HUES48 (cell line): ENCODE measurements around the gene KIF25.

Source experiments
- H3K27ac ChIP-seq: one replicate; pipeline ENCODE4 v1.7.0; 2013; ENCODE audit warnings: low read depth, low read length, inconsistent platforms
- H3K27me3 ChIP-seq: 2 replicates; pipeline ENCODE4 v1.6.1; 2013; ENCODE audit warnings: mild to moderate bottlenecking, low read length; ENCODE audit not compliant: control insufficient read depth, insufficient read depth
- H3K36me3 ChIP-seq: 2 replicates; pipeline ENCODE4 v1.6.1; 2013; ENCODE audit warnings: low read length; ENCODE audit not compliant: control insufficient read depth, insufficient read depth
- H3K4me1 ChIP-seq: 2 replicates; pipeline ENCODE4 v1.6.1; 2013; ENCODE audit warnings: mild to moderate bottlenecking, low read length; ENCODE audit not compliant: control insufficient read depth, insufficient read depth
- H3K4me3 ChIP-seq: 2 replicates; pipeline ENCODE4 v1.5.1; 2013; ENCODE audit warnings: mild to moderate bottlenecking, low read depth, low read length
- H3K9ac ChIP-seq: 2 replicates; pipeline ENCODE4 v1.6.1; 2013; ENCODE audit warnings: mild to moderate bottlenecking, low read depth, low read length, moderate library complexity
- H3K9me3 ChIP-seq: 2 replicates; pipeline ENCODE4 v1.6.1; 2013; ENCODE audit warnings: low read length; ENCODE audit not compliant: control insufficient read depth, insufficient read depth

Gene KIF25

DNA sequence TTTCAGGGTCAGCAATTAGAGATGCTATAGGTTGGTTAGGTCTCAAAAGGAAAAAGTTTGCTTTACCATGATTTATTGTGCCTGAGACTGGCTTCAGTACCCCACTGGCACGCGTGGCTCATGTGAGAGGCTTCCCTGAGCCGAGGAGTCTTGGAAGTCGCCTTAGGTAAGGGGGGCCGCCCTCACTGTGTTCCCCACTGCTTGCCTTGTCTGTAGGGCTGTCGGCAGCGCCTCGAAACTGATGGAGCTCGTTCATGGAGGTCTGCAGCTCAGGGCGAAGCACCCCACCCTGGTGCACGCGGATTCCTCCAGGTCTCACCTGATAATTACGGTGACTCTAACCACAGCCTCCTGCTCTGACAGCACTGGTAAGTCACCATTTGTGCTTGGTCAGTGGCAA lies 42.4 kb downstream of the KIF25 start:
- H3K27ac ChIP-seq: no peak overlapping the region
- H3K9ac ChIP-seq: no peak overlapping the region
- no peaks in the 10 kb centered on the region for H3K36me3 ChIP-seq
- peaks cover 25% of the 10 kb centered on the region for H3K9me3 ChIP-seq
- peaks cover 9% of the 10 kb centered on the region; the same call in 1 of the 2 replicates for H3K4me1 ChIP-seq
- peaks cover 7% of the 10 kb centered on the region; the same call in 1 of the 2 replicates for H3K27me3 ChIP-seq
- no peak overlapping the region for H3K4me3 ChIP-seq

DNA sequence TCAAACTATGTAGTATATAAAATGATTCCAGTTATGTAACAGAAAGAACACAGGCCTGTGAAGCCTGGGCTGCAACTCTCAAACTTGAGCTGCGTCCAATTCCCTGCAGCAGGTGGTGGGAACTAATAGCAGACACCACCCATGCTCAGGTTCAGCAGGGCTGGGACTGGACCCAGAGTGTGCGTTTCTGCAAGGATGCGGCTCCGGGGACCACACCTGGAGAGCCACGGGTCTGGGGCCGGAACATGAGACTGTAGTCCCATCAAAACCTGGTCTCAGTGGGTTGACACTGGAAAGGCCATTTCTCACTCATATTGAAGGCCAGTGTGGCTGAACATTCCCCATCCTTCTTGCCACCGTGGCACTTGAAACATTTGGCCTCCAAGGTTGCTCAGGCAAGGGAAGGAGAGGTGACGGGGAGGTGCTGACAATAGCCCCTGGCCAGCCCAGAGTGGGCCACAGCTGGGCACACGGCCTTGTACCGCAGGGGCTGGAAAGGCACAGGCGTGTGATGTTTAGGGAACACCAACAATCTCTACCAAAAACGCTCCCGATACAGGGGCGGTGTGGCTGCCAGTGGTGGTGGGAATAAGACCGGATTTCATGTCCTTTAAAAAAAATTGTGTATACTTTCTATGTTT lies 43.5 kb downstream of the KIF25 start:
- no peaks in the 10 kb centered on the region for H3K36me3 ChIP-seq
- peaks cover 3% of the 10 kb centered on the region; the same call in 1 of the 2 replicates for H3K4me1 ChIP-seq
- no peak overlapping the region for H3K4me3 ChIP-seq
- H3K27ac ChIP-seq: no peak overlapping the region
- H3K27me3 ChIP-seq: peaks cover 1% of the 10 kb centered on the region; the same call in 1 of the 2 replicates
- H3K9ac ChIP-seq: no peak overlapping the region
- peaks cover 25% of the 10 kb centered on the region for H3K9me3 ChIP-seq

DNA sequence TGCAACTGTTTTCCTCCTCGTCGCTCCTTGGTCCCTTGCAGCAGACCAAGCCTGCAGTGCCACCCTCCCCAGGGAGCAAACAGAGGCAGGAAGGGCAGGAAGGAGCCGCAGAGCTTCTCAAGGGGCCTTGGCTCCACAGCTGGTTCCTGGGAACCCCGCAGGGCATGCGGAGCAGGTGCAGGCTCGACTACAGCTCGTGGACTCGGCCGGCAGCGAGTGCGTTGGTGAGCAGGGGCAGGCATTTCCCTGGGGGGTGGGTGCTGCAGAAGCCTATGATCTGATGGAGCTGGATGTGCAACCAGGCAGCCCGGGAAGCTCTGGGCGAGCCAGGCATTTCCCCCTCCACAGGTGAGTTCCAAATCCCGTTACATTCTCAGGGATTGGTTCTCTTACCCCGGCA lies 44.5 kb downstream of the KIF25 start:
- H3K27me3 ChIP-seq: no peaks in the 10 kb centered on the region
- no peak overlapping the region for H3K27ac ChIP-seq
- H3K4me1 ChIP-seq: no peaks in the 10 kb centered on the region
- peaks cover 25% of the 10 kb centered on the region for H3K9me3 ChIP-seq
- no peak overlapping the region for H3K4me3 ChIP-seq
- H3K36me3 ChIP-seq: no peaks in the 10 kb centered on the region
- no peak overlapping the region for H3K9ac ChIP-seq

DNA sequence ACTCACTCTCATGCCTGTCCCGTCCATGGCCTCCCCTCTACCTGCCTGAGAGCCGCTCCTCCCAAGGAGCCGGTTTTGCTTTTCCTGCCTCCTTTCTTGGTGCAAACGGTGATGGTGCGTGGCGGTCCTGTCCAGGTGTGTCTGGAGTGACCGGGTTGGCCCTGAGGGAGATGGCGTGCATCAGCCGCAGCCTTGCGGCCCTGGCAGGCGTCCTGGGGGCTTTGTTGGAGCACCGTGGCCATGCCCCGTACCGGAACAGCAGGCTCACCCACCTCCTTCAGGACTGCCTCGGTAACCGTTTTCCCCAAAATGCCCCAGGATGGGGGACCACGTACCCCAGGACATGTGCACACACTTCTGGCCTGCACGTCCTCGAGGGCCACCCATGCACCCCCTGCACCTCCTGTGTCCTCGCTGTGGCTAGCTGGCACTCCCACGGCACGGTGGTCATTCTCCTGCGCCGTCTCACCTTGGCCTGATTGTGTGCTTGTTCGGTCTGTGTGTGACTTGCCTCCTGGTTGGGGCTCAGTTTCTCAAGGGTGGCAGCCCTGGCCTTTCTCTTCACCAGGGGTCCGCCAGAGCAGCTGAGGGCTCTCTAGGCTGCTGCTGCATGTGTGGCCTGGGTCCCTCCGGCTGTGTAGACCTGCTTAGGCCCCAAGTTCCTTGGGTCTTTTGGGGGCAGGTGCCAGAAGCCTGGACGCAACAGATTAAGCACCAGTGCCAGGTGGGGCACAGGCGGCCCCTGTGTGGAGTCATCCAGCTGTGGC lies 45.1 kb downstream of the KIF25 start:
- H3K4me1 ChIP-seq: no peaks in the 10 kb centered on the region
- H3K4me3 ChIP-seq: no peak overlapping the region
- no peak overlapping the region for H3K27ac ChIP-seq
- H3K36me3 ChIP-seq: no peaks in the 10 kb centered on the region
- H3K9ac ChIP-seq: no peak overlapping the region
- H3K9me3 ChIP-seq: peaks cover 23% of the 10 kb centered on the region
- no peaks in the 10 kb centered on the region for H3K27me3 ChIP-seq

DNA sequence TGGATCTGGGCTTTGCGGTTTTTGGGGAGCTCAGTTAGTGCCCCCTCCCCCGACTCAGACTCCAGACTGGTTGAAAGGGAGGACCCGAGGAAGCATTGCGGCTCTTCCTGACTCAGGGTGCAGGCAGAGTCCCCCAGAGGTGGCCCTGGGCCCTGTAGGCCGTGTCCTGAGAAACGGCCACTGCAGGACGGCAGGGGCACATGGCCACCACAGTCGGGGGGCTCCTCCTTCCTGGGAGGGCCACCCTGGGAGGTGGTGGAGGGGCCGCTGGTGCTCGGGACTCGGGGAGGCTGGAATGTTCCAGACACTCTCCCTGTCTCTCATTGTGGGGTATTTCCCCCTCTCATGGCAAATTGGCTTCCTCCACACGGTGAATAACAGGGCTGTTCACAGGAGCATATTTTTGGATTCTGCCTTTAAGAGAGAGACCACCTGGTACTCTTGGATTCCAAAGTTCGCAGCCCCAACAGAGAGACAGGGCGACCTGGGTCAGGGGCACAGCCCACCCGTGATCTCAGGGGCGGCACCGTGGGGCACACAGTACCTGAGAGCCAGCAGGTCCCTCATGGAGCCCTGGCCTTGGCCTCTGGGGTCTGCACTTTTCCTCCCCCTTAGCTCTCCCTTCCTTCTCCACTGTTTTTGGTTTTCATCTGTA lies 45.8 kb downstream of the KIF25 start:
- no peaks in the 10 kb centered on the region for H3K36me3 ChIP-seq
- no peaks in the 10 kb centered on the region for H3K4me1 ChIP-seq
- H3K27me3 ChIP-seq: no peaks in the 10 kb centered on the region
- no peak overlapping the region for H3K9ac ChIP-seq
- H3K9me3 ChIP-seq: peaks cover 22% of the 10 kb centered on the region
- H3K4me3 ChIP-seq: no peak overlapping the region
- H3K27ac ChIP-seq: no peak overlapping the region

DNA sequence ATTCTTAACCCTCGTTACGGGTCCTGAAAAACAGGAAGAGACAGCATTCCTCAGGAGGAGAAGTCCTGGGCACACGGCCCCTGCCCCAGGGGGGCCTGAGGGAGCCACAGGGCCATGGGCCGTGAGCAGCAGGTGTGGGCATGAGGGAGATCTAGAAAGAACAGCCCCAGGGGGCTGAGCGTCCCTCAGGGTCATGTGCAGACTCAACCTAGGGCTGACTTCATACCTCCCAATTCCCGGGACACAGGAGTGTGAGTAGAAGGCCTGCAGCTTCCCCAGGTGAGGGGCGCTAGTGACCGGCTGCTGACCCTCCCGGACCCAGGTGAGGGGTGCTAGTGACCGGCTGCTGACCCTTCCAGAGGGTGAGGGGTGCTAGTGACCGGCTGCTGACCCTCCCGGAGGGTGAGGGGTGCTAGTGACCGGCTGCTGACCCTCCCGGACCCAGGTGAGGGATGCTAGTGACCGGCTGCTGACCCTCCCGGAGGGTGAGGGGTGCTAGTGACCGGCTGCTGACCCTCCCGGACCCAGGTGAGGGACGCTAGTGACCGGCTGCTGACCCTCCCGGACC lies 46.5 kb downstream of the KIF25 start:
- Histone ChIP-seq H3K36me3 (no peaks in the 10 kb centered on the region), H3K9me3 (peaks cover 16% of the 10 kb centered on the region), H3K4me3 (no peak overlapping the region), H3K27ac (no peak overlapping the region), H3K27me3 (no peaks in the 10 kb centered on the region), H3K9ac (no peak overlapping the region), H3K4me1 (no peaks in the 10 kb centered on the region)

DNA sequence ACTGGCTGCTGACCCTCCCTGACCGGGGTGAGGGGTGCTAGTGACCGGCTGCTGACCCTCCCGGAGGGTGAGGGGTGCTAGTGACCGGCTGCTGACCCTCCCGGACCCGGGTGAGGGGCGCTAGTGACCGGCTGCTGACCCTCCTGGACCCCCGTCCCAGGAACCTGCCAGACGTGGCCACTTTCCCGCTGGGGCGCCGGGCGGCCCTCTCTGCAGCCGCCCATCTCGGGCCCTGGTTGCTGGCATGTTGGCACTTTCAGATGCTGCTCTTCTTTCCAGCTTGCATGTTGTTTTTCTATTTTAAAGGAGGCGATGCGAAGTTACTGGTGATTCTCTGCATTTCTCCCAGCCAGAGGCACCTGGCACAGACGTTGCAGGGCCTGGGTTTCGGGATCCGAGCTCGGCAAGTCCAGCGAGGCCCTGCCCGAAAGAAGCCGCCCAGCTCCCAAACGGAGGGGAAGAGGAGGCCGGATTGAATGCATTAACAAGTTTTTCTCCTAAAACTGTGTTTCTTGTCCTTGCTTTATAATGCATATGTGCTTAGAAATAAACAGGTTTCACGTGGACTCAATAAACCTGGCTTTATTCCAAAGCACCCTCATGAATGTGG lies 47.2 kb downstream of the KIF25 start:
- Histone ChIP-seq H3K27me3 (no peaks in the 10 kb centered on the region), H3K9ac (no peak overlapping the region), H3K9me3 (peaks cover 9% of the 10 kb centered on the region), H3K36me3 (no peaks in the 10 kb centered on the region), H3K4me1 (no peaks in the 10 kb centered on the region), H3K4me3 (no peak overlapping the region), H3K27ac (no peak overlapping the region)

DNA sequence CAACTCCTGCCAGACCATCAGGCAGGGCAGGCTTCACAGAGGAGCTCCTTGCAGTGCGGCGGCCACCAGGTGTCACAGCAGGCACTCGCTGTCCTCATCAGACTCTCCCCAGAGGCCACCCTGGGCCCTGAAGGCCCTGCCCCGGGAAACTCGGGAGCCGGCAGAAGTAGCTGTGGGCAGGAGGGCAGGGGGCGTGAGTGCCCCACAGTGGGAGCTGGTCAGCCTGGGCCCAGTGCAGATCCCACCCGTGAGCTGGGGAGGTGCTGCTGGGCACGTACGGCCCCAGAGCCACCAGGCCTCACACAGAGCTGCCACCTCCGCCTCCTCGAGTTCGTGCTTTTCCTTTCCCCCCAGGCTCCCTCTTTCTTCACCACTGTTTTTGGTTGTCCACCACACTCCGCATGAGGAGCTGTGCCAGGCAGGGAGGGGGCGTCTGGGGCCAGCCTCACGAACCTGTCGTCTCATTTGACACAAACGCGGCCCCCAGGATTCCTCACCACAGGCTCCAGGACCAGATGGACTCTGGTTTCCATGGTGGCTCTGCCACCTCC lies 47.7 kb downstream of the KIF25 start:
- peaks cover 4% of the 10 kb centered on the region; the same call in 1 of the 2 replicates for H3K9me3 ChIP-seq
- H3K4me1 ChIP-seq: no peaks in the 10 kb centered on the region
- no peak overlapping the region for H3K9ac ChIP-seq
- H3K36me3 ChIP-seq: no peaks in the 10 kb centered on the region
- no peaks in the 10 kb centered on the region for H3K27me3 ChIP-seq
- no peak overlapping the region for H3K27ac ChIP-seq
- H3K4me3 ChIP-seq: no peak overlapping the region

DNA sequence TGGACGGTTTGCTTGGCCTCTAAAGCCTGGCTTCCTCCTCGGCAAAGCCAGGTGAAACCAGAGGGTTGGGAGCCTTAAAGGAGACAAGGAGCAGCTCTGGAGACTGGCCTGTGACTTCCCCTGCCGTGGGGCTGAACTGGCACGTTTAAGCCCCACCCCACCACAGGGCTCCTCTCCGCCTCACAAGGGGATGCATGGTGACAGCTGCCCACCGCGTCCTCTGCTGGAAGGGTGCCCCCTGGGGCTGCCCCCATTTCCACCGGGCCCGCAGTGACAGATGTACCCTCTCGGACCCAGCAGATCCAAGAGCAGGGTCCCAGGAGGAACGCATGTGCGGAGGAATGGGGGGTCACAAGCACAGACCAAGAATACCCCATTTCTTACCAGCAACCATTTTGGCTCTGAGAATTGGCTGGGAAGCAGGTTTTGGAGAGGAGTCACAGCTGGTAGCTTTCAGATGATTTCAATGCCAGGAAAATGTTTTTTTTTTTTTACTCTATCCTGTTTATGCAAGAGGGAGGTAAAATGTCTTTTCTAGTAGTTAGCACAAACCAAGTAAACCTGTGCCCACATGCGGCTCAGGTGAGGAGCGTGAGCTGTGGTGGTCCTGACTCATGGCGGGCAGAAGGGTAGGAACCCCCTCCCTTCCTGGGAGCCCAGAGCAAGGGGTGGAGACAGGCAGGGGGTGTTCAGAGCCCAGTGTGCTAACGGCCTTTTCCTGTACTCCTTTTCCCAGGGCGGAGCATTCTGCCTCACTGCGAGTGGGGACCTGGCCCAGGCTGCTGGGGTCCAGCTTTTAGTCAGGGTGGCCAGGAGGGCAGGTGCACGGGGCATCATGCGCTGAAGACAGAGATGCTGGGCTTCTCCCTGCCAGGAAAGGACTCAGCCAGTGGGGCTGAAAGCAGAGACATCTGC lies 48.5 kb downstream of the KIF25 start:
- no peaks in the 10 kb centered on the region for H3K36me3 ChIP-seq
- H3K9me3 ChIP-seq: peaks cover 3% of the 10 kb centered on the region; the same call in 1 of the 2 replicates
- no peaks in the 10 kb centered on the region for H3K4me1 ChIP-seq
- no peaks in the 10 kb centered on the region for H3K27me3 ChIP-seq
- H3K27ac ChIP-seq: no peak overlapping the region
- H3K9ac ChIP-seq: no peak overlapping the region
- no peak overlapping the region for H3K4me3 ChIP-seq

DNA sequence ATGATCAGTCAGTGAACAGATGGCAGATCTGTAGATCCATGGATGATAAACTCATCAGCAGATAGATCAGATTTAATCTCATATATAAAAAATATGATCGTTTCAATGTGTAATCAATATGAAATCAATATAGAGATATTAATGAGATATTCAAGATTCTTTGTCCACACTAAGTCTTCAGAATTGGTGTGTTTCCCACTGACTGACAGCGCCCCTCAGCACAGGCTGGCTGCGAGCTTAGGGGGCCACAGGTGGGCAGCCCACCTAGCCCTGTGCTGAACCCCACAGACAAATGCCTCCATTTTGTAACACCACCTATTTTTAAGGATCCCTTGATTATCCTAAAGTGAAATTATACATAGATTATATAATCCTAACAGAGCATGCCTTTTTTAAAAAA lies 49.2 kb downstream of the KIF25 start:
- Histone ChIP-seq H3K36me3 (no peaks in the 10 kb centered on the region), H3K9ac (no peak overlapping the region), H3K4me3 (no peak overlapping the region), H3K27ac (no peak overlapping the region), H3K4me1 (no peaks in the 10 kb centered on the region), H3K27me3 (no peaks in the 10 kb centered on the region), H3K9me3 (no peaks in the 10 kb centered on the region)
